IPS DF 6.9 (cell line): ENCODE data around the gene ANLN.
A peak's percentile ranks its signal among the peaks of the same experiment; 100 is the strongest.
"Not testable (repeated sequence)": the region's sequence is repeated elsewhere in the genome, so short reads cannot be mapped to it uniquely, and the experiment has no call there.

Source experiments
- DNase-seq: peaks from one replicate; pipeline ENCODE4 v3.0.0-alpha.2; 2013; ENCODE audit warnings: low read depth, low spot score
- H3K27ac ChIP-seq: one replicate; pipeline ENCODE4 v1.5.1; 2013; ENCODE audit warnings: low read length, control low read depth
- H3K27me3 ChIP-seq: 2 replicates; pipeline ENCODE4 v1.6.1; 2013; ENCODE audit warnings: mild to moderate bottlenecking, low read length; ENCODE audit not compliant: control insufficient read depth, insufficient read depth
- H3K36me3 ChIP-seq: 2 replicates; pipeline ENCODE4 v1.6.1; 2013; ENCODE audit warnings: low read length; ENCODE audit not compliant: control insufficient read depth, insufficient read depth
- H3K4me1 ChIP-seq: 2 replicates; pipeline ENCODE4 v1.6.1; 2013; ENCODE audit warnings: low read length; ENCODE audit not compliant: control insufficient read depth, insufficient read depth
- H3K4me3 ChIP-seq: 2 replicates; pipeline ENCODE4 v1.5.1; 2013; ENCODE audit warnings: mild to moderate bottlenecking, low read length
- H3K9me3 ChIP-seq: 2 replicates; pipeline ENCODE4 v1.6.1; 2013; ENCODE audit warnings: low read length, inconsistent platforms; ENCODE audit not compliant: control insufficient read depth, insufficient read depth
- WGBS: extraction: QIAGEN DNeasy Blood & Tissue Kit; methylation state at CpG from one replicate; pipeline ENCODE4 v1.1.7; 2013; ENCODE audit warnings: mixed read lengths, missing lambda C conversion rate; ENCODE audit not compliant: insufficient read length, insufficient coverage; 5-methylcytosine and 5-hydroxymethylcytosine counted together

The ANLN gene

GRCh38 chr7:36378555-36378954 is 11.1 kb upstream of the ANLN start:
- WGBS: no CpG with 5 or more reads among the region's 7 CpGs
- not testable (repeated sequence) for H3K27me3 ChIP-seq, H3K4me3 ChIP-seq, H3K36me3 ChIP-seq, H3K9me3 ChIP-seq, H3K27ac ChIP-seq, H3K4me1 ChIP-seq, DNase-seq

GRCh38 chr7:36379831-36380504 is 9.7 kb upstream of the ANLN start:
- no CpG with 5 or more reads among the region's 2 CpGs for WGBS
- peaks cover 1% of the 10 kb centered on the region; the same call in 1 of the 2 replicates for H3K9me3 ChIP-seq
- DNase-seq: no peak

GRCh38 chr7:36381056-36381455 is 8.6 kb upstream of the ANLN start:
- Histone ChIP-seq H3K4me3 (no peak overlapping the region), H3K27ac (no peak overlapping the region), H3K9me3 (peaks cover 1% of the 10 kb centered on the region; the same call in 1 of the 2 replicates), H3K27me3 (no peaks in the 10 kb centered on the region), H3K36me3 (no peaks in the 10 kb centered on the region), H3K4me1 (no peaks in the 10 kb centered on the region)
- no peak for DNase-seq
- no CpG with 5 or more reads among the region's 2 CpGs for WGBS

More at GRCh38 chr7:36379831-36380504, 9.7 kb upstream of the ANLN start:
- Histone ChIP-seq H3K4me1 (no peaks in the 10 kb centered on the region), H3K36me3 (no peaks in the 10 kb centered on the region), H3K27me3 (no peaks in the 10 kb centered on the region), H3K27ac (no peak overlapping the region), H3K4me3 (no peak overlapping the region)

- H3K27ac ChIP-seq, H3K4me3 ChIP-seq, H3K36me3 ChIP-seq, H3K4me1 ChIP-seq, H3K27me3 ChIP-seq, DNase-seq, H3K9me3 ChIP-seq: not testable (repeated sequence)
- no CpG with 5 or more reads among the region's 3 CpGs for WGBS
These were observed 6.4 kb upstream of the ANLN start for GRCh38 chr7:36383284-36383683.

- H3K4me3 ChIP-seq, DNase-seq, H3K4me1 ChIP-seq, H3K27ac ChIP-seq, H3K27me3 ChIP-seq, H3K9me3 ChIP-seq, H3K36me3 ChIP-seq: not testable (repeated sequence)
- WGBS: no CpG with 5 or more reads among the region's 3 CpGs
These were observed 4.0 kb upstream of the ANLN start for GRCh38 chr7:36385646-36386045.

GRCh38 chr7:36387435-36388231 is 2.0 kb upstream of the ANLN start:
- no peak for DNase-seq
- WGBS: no CpG with 5 or more reads among the region's 7 CpGs
- Histone ChIP-seq H3K4me1 (peaks cover 2% of the 10 kb centered on the region; the same call in 1 of the 2 replicates), H3K4me3 (no peak overlapping the region), H3K9me3 (no peaks in the 10 kb centered on the region), H3K27me3 (no peaks in the 10 kb centered on the region), H3K27ac (no peak overlapping the region), H3K36me3 (no peaks in the 10 kb centered on the region)

GRCh38 chr7:36388423-36388822 is 1.2 kb upstream of the ANLN start:
- DNase-seq: no peak
- no peak overlapping the region for H3K27ac ChIP-seq
- H3K36me3 ChIP-seq: no peaks in the 10 kb centered on the region
- no peak overlapping the region for H3K4me3 ChIP-seq
- H3K27me3 ChIP-seq: no peaks in the 10 kb centered on the region
- H3K4me1 ChIP-seq: peaks cover 3% of the 10 kb centered on the region; the same call in 1 of the 2 replicates
- no CpG with 5 or more reads among the region's 4 CpGs for WGBS
- H3K9me3 ChIP-seq: no peaks in the 10 kb centered on the region

- Histone ChIP-seq H3K4me3 (peak overlapping the region; percentile 64), H3K36me3 (no peaks in the 10 kb centered on the region), H3K4me1 (peaks cover 4% of the 10 kb centered on the region; the same call in 1 of the 2 replicates), H3K27me3 (no peaks in the 10 kb centered on the region), H3K9me3 (no peaks in the 10 kb centered on the region), H3K27ac (no peak overlapping the region)
- peak; percentile 37 for DNase-seq
- WGBS: no CpG with 5 or more reads among the region's 26 CpGs
These were observed 783 bp downstream of the ANLN start for GRCh38 chr7:36390199-36391090.

GRCh38 chr7:36391436-36392198 is 2.0 kb downstream of the ANLN start:
- H3K27me3 ChIP-seq: no peaks in the 10 kb centered on the region
- no peak overlapping the region for H3K27ac ChIP-seq
- H3K4me1 ChIP-seq: peaks cover 4% of the 10 kb centered on the region; the same call in 1 of the 2 replicates
- no peak overlapping the region for H3K4me3 ChIP-seq
- no CpG with 5 or more reads among the region's 10 CpGs for WGBS
- no peak for DNase-seq
- H3K36me3 ChIP-seq: peaks cover 1% of the 10 kb centered on the region; the same call in 1 of the 2 replicates
- H3K9me3 ChIP-seq: no peaks in the 10 kb centered on the region
